Measurements from ENCODE around the gene ACAN.

ACAN gene

GRCh38 chr15:88835119-88835518 lies 31.9 kb downstream of the ACAN start:
- H4K20me1 ChIP-seq (ENCODE audit: insufficient read depth, low read length): no peaks in the 10 kb centered on the region
- no peak for DNase-seq
- H3K4me1 ChIP-seq (ENCODE audit: low read length): no peaks in the 10 kb centered on the region
- no peak overlapping the region for H3K4me2 ChIP-seq (ENCODE audit: low read depth, low read length)
- H3K4me3 ChIP-seq (ENCODE audit: low read length): no peak overlapping the region
- TF ChIP-seq, protein P1, sequence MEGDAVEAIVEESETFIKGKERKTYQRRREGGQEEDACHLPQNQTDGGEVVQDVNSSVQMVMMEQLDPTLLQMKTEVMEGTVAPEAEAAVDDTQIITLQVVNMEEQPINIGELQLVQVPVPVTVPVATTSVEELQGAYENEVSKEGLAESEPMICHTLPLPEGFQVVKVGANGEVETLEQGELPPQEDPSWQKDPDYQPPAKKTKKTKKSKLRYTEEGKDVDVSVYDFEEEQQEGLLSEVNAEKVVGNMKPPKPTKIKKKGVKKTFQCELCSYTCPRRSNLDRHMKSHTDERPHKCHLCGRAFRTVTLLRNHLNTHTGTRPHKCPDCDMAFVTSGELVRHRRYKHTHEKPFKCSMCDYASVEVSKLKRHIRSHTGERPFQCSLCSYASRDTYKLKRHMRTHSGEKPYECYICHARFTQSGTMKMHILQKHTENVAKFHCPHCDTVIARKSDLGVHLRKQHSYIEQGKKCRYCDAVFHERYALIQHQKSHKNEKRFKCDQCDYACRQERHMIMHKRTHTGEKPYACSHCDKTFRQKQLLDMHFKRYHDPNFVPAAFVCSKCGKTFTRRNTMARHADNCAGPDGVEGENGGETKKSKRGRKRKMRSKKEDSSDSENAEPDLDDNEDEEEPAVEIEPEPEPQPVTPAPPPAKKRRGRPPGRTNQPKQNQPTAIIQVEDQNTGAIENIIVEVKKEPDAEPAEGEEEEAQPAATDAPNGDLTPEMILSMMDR (IDR thresholded peaks at IDR 0.05; ENCODE audit: low read length): no peak
- TF ChIP-seq EZH2phosphoT487 (IDR thresholded peaks at IDR 0.05; ENCODE audit: low read length) (no peak), EZH2 (optimal IDR thresholded peaks at IDR 0.05; ENCODE audit: low read depth, low read length) (no peak)
- H2AFZ ChIP-seq (ENCODE audit: low read length): no peak overlapping the region
- H3K9me2 ChIP-seq (replicated peaks; ENCODE audit: insufficient read depth, low read length): no peaks in the 10 kb centered on the region
- no peaks in the 10 kb centered on the region for H3K79me2 ChIP-seq (ENCODE audit: low read length)
- no peaks in the 10 kb centered on the region for H3F3A ChIP-seq (ENCODE audit: insufficient read depth, low read length)
- no peaks in the 10 kb centered on the region for H3K9me3 ChIP-seq (replicated peaks; ENCODE audit: insufficient read depth, low read length)
- H3K27ac ChIP-seq (ENCODE audit: low read length): no peak overlapping the region
- no peaks in the 10 kb centered on the region for H3K27me3 ChIP-seq (replicated peaks; ENCODE audit: insufficient read depth, low read length)
- no peaks in the 10 kb centered on the region for H3K36me3 ChIP-seq (replicated peaks; ENCODE audit: insufficient read depth, low read length)
- no peak overlapping the region for H3K9ac ChIP-seq (ENCODE audit: low read length)

- Histone ChIP-seq H3K4me1 (ENCODE audit: low read length) (no peaks in the 10 kb centered on the region), H3K27me3 (replicated peaks; ENCODE audit: insufficient read depth, low read length) (no peaks in the 10 kb centered on the region), H3K79me2 (ENCODE audit: low read length) (no peaks in the 10 kb centered on the region), H3K9ac (ENCODE audit: low read length) (no peak overlapping the region), H3F3A (ENCODE audit: insufficient read depth, low read length) (no peaks in the 10 kb centered on the region), H4K20me1 (ENCODE audit: insufficient read depth, low read length) (no peaks in the 10 kb centered on the region), H3K9me2 (replicated peaks; ENCODE audit: insufficient read depth, low read length) (no peaks in the 10 kb centered on the region), H3K4me2 (ENCODE audit: low read depth, low read length) (no peak overlapping the region), H3K9me3 (replicated peaks; ENCODE audit: insufficient read depth, low read length) (no peaks in the 10 kb centered on the region), H3K4me3 (ENCODE audit: low read length) (no peak overlapping the region), H2AFZ (ENCODE audit: low read length) (no peak overlapping the region), H3K27ac (ENCODE audit: low read length) (no peak overlapping the region), H3K36me3 (replicated peaks; ENCODE audit: insufficient read depth, low read length) (no peaks in the 10 kb centered on the region)
- DNase-seq: no peak
- TF ChIP-seq EZH2phosphoT487 (IDR thresholded peaks at IDR 0.05; ENCODE audit: low read length): no peak
- no peak for TF ChIP-seq EZH2 (optimal IDR thresholded peaks at IDR 0.05; ENCODE audit: low read depth, low read length)
- TF ChIP-seq, protein P1 (IDR thresholded peaks at IDR 0.05; ENCODE audit: low read length): no peak
Observed at GRCh38 chr15:88835646-88836045, 32.4 kb downstream of the ACAN start.

GRCh38 chr15:88838667-88839066 lies 35.4 kb downstream of the ACAN start:
- Histone ChIP-seq H3K36me3 (replicated peaks; ENCODE audit: insufficient read depth, low read length) (no peaks in the 10 kb centered on the region), H3K4me2 (ENCODE audit: low read depth, low read length) (no peak overlapping the region), H3K9me2 (replicated peaks; ENCODE audit: insufficient read depth, low read length) (no peaks in the 10 kb centered on the region), H3K4me3 (ENCODE audit: low read length) (no peak overlapping the region), H3K27me3 (replicated peaks; ENCODE audit: insufficient read depth, low read length) (no peaks in the 10 kb centered on the region), H3K9ac (ENCODE audit: low read length) (no peak overlapping the region), H3K4me1 (ENCODE audit: low read length) (no peaks in the 10 kb centered on the region), H2AFZ (ENCODE audit: low read length) (no peak overlapping the region), H3F3A (ENCODE audit: insufficient read depth, low read length) (no peaks in the 10 kb centered on the region), H3K9me3 (replicated peaks; ENCODE audit: insufficient read depth, low read length) (no peaks in the 10 kb centered on the region), H4K20me1 (ENCODE audit: insufficient read depth, low read length) (no peaks in the 10 kb centered on the region), H3K79me2 (ENCODE audit: low read length) (no peaks in the 10 kb centered on the region), H3K27ac (ENCODE audit: low read length) (no peak overlapping the region)
- TF ChIP-seq, protein P1 (IDR thresholded peaks at IDR 0.05; ENCODE audit: low read length): no peak
- TF ChIP-seq EZH2phosphoT487 (IDR thresholded peaks at IDR 0.05; ENCODE audit: low read length) (no peak), EZH2 (optimal IDR thresholded peaks at IDR 0.05; ENCODE audit: low read depth, low read length) (no peak)
- no peak for DNase-seq

Measured in MM.1S (cell line).